LHCN-M2 (cell line): ENCODE results near the gene ATG9B. TPM values are rescaled to one million over a fixed set of nuclear protein-coding genes. Genes with fewer than 3 reads are reported as not detected.
A peak's percentile ranks its signal among the peaks of the same experiment; 100 is the strongest.

ENCODE experiments used
- DNase-seq: peaks from one replicate; pipeline ENCODE4 v3.0.0-alpha.2; 2012; ENCODE audit warnings: low read depth
- total RNA-seq: library from RNA; depleted of rRNA; stranded (reverse); fragments of >200 nt; gene quantifications from 2 replicates; pipeline ENCODE4 v1.2.3, GENCODE V29; 2014

Gene ATG9B
- total RNA-seq, 1 experiment from 2014 or later: 0.06 TPM

DNA sequence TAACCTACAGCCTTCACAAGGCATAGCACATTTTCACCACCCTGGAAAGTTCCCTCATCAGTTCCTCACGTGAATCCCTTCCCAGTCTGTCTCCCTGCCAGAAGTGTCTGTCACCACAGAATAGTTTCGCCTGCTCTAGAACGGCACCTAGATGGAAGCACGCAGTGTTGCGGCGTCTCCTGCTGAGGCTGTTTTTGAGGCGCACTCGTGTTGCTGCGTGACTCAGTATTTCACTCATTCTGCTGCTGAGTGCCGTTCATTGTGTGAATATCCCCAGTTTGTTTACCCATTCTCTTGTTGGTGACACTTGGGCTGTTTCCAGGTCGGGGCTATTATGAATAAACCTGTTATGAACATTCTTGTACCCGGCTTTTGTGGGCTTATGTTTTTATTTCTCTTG lies 20.7 kb downstream of the ATG9B start:
- no peak for DNase-seq

DNA sequence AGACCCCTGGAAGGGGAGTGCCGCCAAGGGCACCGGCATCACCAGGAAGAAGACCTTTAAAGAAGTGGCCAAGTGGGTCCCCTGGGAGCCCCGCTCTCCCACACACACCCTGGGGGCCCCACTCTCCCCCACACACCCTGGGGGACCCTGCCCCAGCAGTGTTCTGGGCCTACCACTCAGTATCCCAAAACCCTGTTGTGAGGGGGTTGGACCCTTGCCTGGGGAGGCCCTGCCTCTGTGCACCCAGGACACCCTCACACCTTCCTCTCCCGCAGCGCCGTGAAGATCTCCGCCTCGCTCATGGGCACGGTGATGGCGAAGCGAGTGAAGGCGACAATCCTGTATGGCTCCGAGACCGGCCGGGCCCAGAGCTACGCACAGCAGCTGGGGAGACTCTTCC lies 22.7 kb downstream of the ATG9B start:
- no peak for DNase-seq

GRCh38 chr7:151000897-151001495 lies 23.3 kb downstream of the ATG9B start:
- DNase-seq: no peak

- DNase-seq: no peak
Measured at GRCh38 chr7:150999497-151000230, 24.6 kb downstream of the ATG9B start.

GRCh38 chr7:150999001-150999400 lies 25.3 kb downstream of the ATG9B start:
- DNase-seq: no peak

DNA sequence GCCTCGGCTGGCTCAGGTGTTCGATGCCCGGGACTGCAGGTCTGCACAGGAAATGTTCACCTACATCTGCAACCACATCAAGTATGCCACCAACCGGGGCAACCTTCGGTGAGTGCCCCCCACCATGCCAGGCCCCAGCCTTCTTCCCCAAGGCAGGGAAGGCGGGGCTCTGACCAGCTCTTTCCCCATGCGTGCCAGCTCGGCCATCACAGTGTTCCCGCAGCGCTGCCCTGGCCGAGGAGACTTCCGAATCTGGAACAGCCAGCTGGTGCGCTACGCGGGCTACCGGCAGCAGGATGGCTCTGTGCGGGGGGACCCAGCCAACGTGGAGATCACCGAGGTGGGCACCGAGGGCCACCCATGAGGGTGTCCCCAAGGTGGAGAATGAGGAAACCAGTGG lies 26.0 kb downstream of the ATG9B start:
- DNase-seq: no peak

- no peak for DNase-seq
Measured at GRCh38 chr7:150997817-150998216, 26.5 kb downstream of the ATG9B start.

DNA sequence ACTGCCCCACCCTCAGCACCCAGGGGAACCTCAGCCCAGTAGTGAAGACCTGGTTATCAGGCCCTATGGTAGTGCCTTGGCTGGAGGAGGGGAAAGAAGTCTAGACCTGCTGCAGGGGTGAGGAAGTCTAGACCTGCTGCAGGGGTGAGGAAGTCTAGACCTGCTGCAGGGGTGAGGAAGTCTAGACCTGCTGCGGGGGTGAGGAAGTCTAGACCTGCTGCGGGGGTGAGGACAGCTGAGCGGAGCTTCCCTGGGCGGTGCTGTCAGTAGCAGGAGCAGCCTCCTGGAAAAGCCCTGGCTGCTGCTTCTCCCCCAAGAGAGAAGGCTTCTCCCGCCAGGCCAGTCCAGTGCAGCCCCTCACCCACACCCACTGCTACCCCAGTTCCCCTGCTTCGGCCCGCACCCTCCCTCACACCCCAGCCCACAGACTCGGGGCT lies 27.2 kb downstream of the ATG9B start:
- no peak for DNase-seq

DNA sequence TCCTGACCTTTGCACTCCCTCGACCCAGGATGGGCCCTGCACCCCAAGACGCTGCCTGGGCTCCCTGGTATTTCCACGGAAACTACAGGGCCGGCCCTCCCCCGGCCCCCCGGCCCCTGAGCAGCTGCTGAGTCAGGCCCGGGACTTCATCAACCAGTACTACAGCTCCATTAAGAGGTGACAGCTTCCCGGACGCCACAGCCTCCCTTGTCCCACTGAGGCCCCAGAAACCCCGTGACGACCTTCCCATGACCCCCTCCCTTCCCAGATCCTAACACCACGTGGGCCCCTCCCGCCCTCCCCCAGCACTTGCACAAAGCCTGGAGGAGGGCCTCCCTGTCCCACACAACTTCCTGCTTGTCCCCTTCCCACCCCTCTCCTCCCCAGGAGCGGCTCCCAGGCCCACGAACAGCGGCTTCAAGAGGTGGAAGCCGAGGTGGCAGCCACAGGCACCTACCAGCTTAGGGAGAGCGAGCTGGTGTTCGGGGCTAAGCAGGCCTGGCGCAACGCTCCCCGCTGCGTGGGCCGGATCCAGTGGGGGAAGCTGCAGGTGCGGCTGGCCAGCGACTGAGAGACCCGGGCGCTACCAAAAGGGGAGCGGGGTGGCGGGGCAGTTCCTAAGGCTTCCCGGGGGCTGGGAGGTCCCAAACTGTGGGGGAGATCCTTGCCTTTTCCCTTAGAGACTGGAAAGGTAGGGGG lies 27.8 kb downstream of the ATG9B start:
- no peak for DNase-seq

GRCh38 chr7:150994838-150995510 lies 29.3 kb downstream of the ATG9B start:
- DNase-seq: no peak

DNA sequence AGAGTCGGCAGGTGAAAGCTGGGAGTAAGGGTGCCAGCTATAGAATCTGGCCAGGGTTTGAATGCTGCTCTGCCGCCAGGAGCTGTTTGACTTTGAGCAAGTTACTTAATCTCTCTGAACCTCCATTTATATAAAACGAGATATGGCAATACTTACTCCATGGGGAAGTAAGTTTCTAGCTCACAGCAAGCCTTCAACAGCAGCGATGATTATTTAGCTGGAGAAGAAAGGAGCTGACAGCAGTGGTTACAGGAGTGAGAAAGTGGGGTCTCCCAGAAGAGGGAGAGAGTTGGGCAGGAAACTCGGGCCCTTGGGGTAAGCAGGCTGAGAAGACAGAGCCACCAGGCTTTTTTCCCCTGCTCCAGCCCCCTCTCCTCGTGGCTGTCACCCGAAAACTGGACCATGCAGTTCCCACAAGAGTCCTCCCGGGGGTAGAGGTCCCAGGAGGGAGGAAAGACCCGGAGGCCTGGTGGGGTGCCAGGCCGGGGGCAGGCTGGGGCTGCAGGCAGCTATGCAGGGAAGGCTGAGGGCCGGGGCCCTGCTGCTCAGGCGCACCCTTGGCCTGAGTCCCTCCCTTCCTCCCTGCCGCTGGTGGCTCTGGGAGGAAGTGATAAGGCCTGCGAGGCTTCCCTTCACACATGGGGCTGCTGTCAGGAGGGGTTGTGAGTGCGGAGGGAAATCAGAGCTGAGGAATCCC lies 30.0 kb downstream of the ATG9B start:
- no peak for DNase-seq

DNA sequence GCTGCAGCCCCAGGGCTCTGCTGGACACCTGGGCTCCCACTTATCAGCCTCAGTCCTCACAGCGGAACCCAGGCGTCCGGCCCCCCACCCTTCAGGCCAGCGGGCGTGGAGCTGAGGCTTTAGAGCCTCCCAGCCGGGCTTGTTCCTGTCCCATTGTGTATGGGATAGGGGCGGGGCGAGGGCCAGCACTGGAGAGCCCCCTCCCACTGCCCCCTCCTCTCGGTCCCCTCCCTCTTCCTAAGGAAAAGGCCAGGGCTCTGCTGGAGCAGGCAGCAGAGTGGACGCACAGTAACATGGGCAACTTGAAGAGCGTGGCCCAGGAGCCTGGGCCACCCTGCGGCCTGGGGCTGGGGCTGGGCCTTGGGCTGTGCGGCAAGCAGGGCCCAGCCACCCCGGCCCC lies 30.8 kb downstream of the ATG9B start:
- no peak for DNase-seq

GRCh38 chr7:150992833-150993302 lies 31.4 kb downstream of the ATG9B start:
- DNase-seq: peak; percentile 36

GRCh38 chr7:150992051-150992640 lies 32.1 kb downstream of the ATG9B start:
- peak; percentile 25 for DNase-seq

DNA sequence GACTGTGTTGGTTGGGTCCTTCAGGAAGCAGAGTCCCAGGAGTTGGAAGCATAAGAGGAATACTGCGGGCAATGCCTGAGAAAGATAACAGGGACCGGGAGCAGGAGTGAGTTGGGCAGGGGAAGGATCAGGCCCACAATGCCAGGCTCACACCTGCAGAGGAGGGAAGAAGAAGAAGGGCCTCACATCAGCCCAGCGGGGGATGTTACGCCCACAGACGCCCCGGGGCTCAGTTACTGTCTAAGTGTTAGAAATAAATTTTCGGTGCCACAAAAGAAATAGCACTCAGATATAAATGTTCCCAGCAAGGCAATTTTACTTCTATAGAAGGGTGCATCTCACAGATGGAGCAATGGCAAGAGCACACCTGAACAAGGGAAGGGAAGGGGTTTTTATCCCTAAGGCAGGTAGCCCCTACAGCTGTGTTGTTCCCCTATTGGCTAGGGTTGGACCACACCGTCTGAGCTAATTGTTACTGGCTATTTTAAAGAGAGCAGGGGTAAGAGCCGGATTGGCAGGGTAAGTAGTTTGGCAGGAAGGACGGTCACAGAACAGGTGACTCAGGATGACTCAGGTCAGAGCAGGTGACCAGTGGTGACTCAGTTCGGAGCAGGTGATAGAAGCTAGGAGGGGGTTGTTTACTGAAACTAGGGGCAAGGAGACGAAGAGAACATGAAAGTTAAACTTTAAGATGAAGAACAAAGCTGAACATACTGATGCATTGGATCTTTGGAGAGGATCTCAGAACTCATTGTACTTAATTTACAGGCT lies 33.7 kb downstream of the ATG9B start, which contains the start of gene NOS3:
Gene NOS3, plus strand, starts transcription at position 602 of the 771 bp plus-strand sequence. CDS start 2,787 bp downstream, outside the sequence.
- peak; percentile 21 for DNase-seq

DNA sequence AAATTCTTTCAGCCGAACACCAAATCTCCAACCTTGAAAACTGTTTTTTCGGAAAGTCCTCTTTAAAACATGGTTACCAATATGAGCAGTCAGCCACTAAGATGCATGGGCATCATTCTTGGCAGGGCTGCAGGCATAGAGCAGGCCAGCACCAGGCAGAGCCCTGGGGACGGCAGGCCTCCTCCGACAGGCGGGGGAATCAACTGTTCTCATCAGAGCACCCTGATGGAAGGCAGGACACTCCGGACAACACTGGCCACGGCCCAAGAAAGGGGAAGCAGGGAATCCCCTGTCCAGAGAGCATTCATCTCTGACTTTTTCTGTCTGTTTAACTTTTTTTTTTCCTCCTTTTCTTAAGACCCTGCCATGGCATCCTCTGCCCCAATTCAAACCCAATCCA lies 34.8 kb downstream of the ATG9B start:
- no peak for DNase-seq

GRCh38 chr7:150988230-150989226 lies 35.8 kb downstream of the ATG9B start:
- peak; percentile 19 for DNase-seq

DNA sequence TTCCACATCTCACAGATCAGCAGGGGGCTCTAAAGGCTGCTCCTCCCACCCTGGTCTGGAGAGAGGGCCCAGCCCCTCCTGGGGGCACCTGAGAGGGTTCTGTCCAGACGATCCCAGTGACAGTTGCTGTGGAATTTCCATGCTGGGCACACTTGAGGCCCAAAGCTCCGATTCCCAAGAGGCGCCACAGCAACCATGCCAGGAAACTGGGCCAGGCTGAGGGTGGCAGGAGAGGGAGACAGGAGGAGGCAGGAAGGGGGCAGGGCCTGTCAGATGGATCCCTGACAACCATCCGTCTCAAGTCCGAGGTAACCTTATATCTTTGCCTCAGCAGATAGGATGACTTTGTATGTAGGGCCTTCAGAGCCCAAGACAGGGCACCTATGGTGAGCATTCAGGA lies 37.7 kb downstream of the ATG9B start:
- no peak for DNase-seq

DNA sequence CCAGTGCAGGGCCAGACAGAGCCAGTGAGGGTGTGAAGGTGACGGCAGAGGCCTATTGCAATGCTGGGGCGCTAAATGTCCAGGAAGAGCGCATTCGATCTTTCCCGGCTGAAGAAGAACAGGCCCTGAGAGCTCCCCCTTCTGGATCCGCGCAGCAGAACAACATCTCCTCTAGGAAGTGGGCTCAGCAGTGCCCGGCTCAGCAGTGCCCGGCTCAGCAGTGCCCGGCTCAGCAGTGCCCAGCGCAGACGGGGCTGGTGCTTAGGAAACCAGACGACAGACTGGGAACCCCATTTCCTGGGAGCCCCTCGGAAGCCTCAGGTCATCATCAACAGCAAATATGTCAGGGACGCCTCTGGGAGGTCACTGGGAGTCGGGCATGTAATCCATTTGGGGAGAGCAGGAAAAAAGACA lies 38.2 kb downstream of the ATG9B start:
- peak; percentile 48 for DNase-seq
